NCI-H446 treated with DMSO at 0.1 percent for 48 hours (cell line): ENCODE data around the gene TAF9B.
"Not testable (repeated sequence)": the region's sequence is repeated elsewhere in the genome, so short reads cannot be mapped to it uniquely, and the experiment has no call there.

ENCODE experiments used
- DNase-seq: peaks from one replicate; lab custom pipeline; 2025; lab: John Stamatoyannopoulos, UW

Gene TAF9B

DNA sequence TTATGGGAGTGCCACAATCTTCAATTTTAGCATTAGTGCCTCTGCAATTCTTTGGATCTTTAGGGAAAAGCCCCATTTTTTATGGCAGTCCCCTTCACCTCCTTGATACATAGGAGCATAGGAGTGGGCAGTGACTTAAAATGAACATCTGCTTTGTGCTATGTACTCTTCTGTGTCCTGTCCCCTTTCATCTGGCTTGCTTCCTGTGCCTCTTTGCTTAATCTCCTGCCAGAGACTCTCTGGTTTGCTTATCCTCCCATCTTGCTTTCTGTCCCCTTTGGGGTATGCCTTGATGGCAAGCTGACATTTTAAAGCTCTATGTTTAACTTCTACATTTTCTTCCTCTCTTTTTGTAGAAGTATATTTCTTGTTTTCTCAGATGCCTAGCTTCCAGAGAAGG is 23.1 kb downstream of the TAF9B start:
- no peak for DNase-seq

DNA sequence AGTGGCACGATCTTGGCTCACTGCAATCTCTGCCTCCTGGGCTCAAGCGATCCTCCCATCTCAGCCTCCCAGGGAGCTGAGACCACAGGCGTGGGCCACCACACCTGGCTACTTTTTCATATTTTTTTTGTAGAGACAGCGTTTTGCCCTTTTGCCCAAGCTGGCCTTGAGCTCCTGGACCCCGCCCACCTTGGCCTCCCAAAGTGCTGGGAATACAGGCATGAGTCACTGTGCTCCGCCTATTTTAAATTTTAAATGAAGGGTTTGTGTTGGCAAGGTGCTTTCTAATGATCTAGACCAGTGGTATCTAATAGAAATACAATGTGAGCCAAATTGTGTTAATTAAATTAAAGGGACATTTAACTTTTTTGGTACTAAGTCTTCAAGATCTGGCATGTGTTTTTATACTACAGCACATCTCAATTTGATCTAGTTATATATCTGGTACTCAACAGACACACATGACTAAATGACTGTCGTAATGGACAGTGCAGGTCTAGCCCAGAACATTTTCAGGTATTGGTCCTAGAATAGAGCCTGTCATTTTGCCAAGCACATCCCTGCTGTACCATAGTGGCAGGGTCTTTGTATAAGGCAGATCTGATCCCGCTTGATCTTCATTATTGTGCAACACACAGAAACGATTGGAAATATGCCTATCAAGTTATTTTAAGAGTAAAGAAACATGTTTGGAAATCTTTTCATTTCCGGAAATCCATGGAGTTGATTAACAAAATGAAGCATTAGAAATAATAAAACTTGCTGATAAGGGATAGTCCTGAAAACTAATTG is 28.1 kb downstream of the TAF9B start:
- no peak for DNase-seq

DNA sequence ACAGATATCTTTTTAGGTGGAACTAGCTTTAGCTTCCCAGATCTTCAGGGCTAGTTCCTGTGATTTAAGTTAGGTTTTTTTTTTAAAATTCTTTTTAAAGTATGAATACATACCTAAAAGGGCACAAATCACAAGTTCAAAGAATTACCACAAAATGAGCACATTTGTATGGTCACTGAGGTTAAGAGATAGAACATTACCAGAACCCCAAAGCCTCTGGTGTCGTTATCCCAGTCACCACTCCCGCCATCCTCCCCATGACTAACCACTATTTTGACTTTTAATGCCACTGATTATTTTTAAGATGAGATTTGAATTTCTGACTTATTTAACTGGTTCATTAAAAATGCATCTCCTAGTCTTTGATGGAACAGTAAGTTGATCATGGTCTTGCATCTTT is 30.0 kb downstream of the TAF9B start:
- no peak for DNase-seq

DNA sequence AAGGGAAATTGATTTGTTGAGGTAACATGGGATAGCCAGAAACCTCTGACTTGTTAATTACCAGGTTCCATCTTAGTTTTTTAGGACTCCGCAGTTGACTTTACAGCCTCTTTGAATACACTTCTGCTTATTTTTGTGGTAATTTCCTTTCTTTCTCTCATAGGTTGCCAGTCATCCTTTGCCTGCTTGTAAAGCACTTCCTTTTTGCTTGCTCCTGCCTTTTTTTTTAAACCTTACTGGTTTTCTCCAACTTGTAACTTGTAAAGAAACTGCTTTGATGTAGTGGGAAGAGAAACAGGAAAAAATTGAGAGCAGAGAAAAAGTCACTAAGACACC is 32.8 kb downstream of the TAF9B start:
- no peak for DNase-seq

DNA sequence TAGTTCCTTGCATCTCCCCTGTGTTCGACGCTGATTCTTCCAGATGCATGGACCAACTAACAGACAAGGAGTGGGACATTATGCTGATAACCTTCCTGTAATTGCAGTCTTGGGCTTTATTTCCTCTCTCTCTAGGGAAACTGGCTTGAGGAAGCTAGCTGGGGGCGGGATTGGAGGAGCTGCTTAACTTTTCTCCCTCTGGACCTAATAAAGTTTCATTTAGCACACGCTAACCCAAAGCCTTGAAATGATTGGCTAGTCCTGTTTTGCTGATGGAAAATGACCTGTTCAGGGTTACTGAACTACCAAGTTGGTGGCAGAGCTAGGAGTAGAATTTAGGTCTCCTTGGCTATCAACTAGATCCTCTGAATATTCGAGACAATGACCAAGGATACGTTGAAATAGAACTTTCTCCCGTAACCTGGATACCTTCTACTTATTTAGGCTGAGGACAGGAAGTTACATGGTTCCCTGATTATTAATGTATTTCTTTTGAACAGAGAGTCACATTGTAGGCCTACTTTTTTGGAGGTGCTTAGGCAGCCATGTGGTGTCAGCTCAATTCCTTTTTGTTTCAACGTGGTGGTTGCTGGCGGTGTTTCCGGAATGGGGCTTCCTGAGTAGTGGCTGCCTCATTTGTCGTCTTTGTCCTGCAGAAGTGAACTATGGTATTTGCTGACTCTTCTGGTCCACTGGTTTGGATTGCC is 33.4 kb downstream of the TAF9B start:
- no peak for DNase-seq

DNA sequence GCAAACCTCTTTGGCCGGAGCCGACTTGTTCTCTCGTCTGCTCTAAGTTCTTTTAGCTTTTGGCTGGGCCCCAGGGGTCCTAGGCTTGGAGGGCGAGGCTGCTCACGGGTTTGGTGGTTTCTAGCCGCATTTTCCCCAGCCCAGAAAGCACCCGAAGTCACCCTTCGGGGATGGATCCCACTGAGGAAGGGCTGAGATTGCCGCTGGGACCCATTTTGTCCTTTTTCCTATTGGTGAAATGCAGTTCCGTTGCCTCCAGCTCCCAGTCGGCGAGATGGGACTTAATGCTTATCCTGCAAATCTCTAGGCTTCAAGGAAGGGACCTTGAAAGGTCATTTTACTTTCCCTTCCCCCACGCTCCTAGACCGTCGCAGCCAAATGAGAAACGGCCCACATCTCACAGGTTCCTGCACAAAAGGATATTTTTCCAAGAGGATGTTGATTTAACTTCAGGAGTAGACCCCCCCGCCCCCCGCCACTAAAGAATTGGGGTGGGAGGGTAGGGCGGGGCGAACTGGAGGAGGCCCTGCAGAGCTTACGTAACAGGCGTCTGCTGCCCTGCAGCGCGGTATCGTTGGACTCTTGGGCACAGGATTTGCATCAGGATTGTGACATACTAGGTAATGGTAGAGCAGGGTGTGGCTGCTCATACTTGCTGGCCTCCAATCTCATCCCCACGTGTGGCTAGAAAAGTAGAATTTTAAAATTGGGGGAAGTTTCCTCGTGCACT is 34.8 kb downstream of the TAF9B start:
- DNase-seq = peak; percentile 3

DNA sequence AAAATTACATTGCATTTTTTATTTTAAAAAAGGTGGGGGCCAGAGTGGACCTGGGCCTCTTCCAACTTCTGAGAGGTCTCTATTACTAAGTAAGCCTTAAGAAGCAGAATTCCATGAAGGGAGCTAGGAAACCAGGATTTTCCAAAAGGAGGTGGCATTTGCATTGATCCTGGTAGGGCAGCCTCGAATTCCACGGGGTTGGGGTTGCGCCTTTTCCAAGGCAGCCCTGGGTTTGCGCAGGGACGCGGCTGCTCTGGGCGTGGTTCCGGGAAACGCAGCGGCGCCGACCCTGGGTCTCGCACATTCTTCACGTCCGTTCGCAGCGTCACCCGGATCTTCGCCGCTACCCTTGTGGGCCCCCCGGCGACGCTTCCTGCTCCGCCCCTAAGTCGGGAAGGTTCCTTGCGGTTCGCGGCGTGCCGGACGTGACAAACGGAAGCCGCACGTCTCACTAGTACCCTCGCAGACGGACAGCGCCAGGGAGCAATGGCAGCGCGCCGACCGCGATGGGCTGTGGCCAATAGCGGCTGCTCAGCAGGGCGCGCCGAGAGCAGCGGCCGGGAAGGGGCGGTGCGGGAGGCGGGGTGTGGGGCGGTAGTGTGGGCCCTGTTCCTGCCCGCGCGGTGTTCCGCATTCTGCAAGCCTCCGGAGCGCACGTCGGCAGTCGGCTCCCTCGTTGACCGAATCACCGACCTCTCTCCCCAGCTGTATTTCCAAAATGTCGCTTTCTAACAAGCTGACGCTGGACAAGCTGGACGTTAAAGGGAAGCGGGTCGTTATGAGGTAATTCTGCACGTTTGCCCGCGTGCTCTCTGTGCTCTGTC is 35.6 kb downstream of the TAF9B start, which contains the start of gene PGK1:
TSS of gene PGK1 (plus strand) at position 626 of the 824 bp plus-strand sequence. CDS start at position 719, 93 bp downstream.
- DNase-seq = peak; percentile 90

DNA sequence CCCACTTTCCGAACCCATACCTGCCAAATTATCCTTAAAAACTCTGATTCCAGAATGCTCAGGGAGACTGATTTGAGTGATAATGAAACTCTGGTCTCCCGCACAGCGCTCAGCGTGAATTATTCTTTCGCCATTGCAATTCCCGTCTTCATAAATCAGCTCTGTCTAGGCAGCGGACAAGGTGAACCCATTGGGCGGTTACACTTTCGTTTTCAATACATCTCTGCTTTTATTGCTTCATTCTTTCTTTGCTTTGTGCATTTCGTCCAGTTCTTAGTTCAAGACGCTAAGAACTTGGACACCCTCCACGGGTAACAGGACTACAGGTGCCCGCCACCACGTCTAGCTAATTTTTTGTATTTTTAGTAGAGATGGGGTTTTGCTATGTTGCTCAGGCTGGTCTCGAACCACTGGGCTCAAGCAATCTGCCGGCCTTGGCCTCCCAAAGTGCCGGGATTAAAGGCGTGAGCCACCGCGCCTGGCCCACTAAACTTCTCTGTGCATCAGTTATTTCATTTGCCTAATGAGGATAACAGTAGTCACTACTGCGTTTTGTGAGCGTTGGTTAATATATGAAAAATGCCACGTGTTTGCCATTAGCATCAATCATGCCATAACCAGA is 36.3 kb downstream of the TAF9B start:
- DNase-seq = no peak

DNA sequence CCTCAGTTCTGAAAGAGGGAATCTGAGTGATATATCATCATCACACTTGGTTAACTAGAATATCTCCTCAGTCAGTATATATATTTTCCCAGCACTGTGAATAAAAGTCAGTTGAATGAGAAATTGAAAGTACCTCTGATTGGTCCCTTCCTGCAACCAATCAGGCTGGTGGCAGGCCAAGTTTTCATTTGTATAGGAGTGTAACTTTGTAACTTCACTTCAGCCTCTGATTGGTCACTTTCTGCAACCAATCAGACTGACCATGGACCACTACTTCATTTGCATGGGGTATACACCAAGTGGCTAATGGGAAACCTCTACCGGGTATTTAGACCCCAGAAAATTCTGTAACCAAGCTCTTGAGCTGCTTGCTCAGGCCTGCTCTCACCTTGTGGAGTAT is 37.4 kb downstream of the TAF9B start:
- no peak for DNase-seq

DNA sequence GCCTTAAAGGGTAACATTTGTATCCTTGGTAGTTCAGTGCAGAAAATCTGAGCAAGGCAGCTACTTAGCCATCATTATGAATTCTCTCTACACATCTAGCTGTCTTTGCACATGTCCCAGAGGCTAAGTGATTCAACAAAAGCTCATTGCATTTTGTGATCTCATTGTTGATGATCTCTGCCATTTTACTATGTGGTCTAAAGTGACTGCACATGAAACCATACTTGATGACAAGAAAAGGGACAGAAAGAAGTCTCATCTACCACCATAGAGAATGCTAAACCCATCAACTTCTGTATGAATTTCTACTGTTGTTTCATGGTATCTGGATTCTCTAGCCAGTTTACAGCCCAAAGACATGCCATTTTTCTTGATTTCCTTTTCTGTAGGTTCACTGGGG is 41.3 kb downstream of the TAF9B start:
- no peak for DNase-seq

DNA sequence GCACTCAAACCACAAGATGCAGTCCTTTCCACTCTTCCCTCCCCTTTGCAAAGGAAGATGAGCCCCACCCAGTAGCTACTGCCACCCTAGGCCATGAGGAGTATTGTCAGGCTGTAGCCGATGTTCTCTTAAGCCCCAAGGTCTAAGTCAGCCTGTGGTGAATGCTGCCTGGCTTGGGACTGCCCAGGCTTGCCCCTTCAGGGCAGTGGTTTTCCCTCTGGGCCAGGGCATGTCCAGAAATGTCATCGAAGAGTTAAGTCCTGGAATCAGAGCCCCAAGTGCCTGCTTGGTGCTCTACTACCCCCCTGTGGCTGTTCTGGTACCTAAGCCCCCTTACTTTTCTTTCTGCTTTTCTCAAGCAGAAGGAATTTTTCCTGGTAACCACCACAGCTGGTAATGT is 47.2 kb downstream of the TAF9B start:
- DNase-seq = no peak

DNA sequence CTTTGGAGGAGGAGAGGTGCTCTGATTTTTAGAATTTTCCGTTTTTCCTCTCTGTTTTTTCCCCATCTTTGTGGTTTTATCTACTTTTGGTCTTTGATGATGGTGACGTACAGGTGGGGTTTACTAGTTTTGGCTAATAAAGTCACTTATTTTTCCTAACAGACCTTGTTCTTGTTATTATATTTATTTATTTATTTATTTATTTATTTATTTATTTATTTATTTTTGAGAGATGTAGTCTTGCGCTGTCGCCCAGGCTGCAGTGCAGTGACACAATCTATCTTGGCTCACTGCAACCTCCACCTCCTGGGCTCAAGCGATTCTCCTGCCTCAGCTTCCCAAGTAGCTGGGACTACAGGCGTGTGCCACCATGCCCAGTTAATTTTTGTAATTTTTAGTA is 58.0 kb downstream of the TAF9B start:
- not testable (repeated sequence) for DNase-seq
